OCI-LY7 (cell line): ENCODE measurements around the gene YPEL3. TPM values are rescaled to one million over a fixed set of nuclear protein-coding genes. Genes with fewer than 3 reads are reported as not detected.

Experiments
- BruUV-seq: library from RNA; stranded (reverse); fragments of 400-500 nt; replicated peaks from 2 replicates; lab custom pipeline; 2021; lab: Mats Ljungman, UMichigan
- CTCF ChIA-PET: fragments of 300-600 bp; sonication (Branson Sonifier 250); formaldehyde crosslinking; loops from one replicate; lab custom pipeline; 2022; ENCODE audit warnings: antibody characterized with exemption; ENCODE audit not compliant: unreplicated experiment; lab: Charles Lee
- POLR2A ChIA-PET: fragments of 300-600 bp; sonication (Branson Sonifier 250); formaldehyde crosslinking; loops from one replicate; lab custom pipeline; 2022; ENCODE audit warnings: antibody characterized with exemption; lab: Charles Lee
- DNase-seq: peaks from one replicate; pipeline ENCODE4 v3.0.0-alpha.2; 2015; ENCODE audit warnings: low spot score
- H2AFZ ChIP-seq: fragments of 200-600 bp; sonication (generic), shearing (Covaris generic); 2 replicates; pipeline ENCODE4 v1.6.1; 2014; ENCODE audit warnings: mild to moderate bottlenecking, antibody characterized with exemption, low read length, moderate library complexity
- H3K27ac ChIP-seq: fragments of 200-600 bp; sonication (generic); 2 replicates; pipeline ENCODE4 v1.5.1; 2014; ENCODE audit warnings: mixed run types, low read depth, mild to moderate bottlenecking, moderate library complexity, low read length, inconsistent platforms; ENCODE audit not compliant: poor library complexity, severe bottlenecking
- H3K36me3 ChIP-seq: fragments of 200-600 bp; sonication (generic); 2 replicates; pipeline ENCODE4 v1.6.1; 2014; ENCODE audit warnings: mild to moderate bottlenecking, antibody characterized with exemption, low read length, moderate library complexity, mixed read lengths; ENCODE audit not compliant: insufficient read depth
- H3K4me1 ChIP-seq: fragments of 200-600 bp; sonication (generic); 2 replicates; pipeline ENCODE4 v1.5.1; 2014; ENCODE audit warnings: mild to moderate bottlenecking, low read length; ENCODE audit not compliant: insufficient read depth, poor library complexity, severe bottlenecking
- H3K4me2 ChIP-seq: fragments of 200-600 bp; sonication (generic); 2 replicates; pipeline ENCODE4 v1.6.1; 2014; ENCODE audit warnings: mild to moderate bottlenecking, low read length
- H3K4me3 ChIP-seq: fragments of 200-600 bp; sonication (generic); 2 replicates; pipeline ENCODE4 v1.5.1; 2014; ENCODE audit warnings: mild to moderate bottlenecking, low read depth, low read length; ENCODE audit not compliant: poor library complexity, severe bottlenecking
- H3K79me2 ChIP-seq: fragments of 200-600 bp; sonication (generic); 2 replicates; pipeline ENCODE4 v1.6.1; 2016; ENCODE audit warnings: low read depth, mild to moderate bottlenecking, low read length, moderate library complexity, mixed read lengths; ENCODE audit not compliant: insufficient read depth
- H3K9me2 ChIP-seq: fragments of 200-600 bp; sonication (generic); 2 replicates; pipeline ENCODE4 v1.6.1; 2016; ENCODE audit warnings: mild to moderate bottlenecking, low read length, mixed read lengths; ENCODE audit not compliant: insufficient read depth
- H3K9me3 ChIP-seq: fragments of 200-600 bp; sonication (generic); 2 replicates; pipeline ENCODE4 v1.6.1; 2014; ENCODE audit warnings: mild to moderate bottlenecking, mixed run types, low read length, mixed read lengths
- H4K20me1 ChIP-seq: fragments of 200-600 bp; sonication (generic); 2 replicates; pipeline ENCODE4 v1.6.1; 2014; ENCODE audit warnings: mild to moderate bottlenecking, antibody characterized with exemption, low read length, moderate library complexity, mixed read lengths; ENCODE audit not compliant: insufficient read depth
- CTCF ChIP-seq: fragments of 200-600 bp; sonication (generic); conservative IDR thresholded peaks from 2 replicates; pipeline ENCODE4 v1.5.1; 2014; ENCODE audit warnings: mild to moderate bottlenecking, antibody characterized with exemption, low read length, moderate library complexity, mixed read lengths
- EZH2phosphoT487 ChIP-seq: fragments of 200-600 bp; sonication (generic); IDR thresholded peaks from 2 replicates; pipeline ENCODE4 v1.6.1; 2018; ENCODE audit warnings: low read depth, borderline replicate concordance, mild to moderate bottlenecking, mixed run types, antibody characterized with exemption, low read length, moderate library complexity, mixed read lengths
- intact Hi-C: fragments of 100-400 bp; cut with micrococcal nuclease; formaldehyde crosslinking; loops from one replicate; pipeline ENCODE4 v1.10.0; 2022; ENCODE audit not compliant: unreplicated experiment
- total RNA-seq, 2 experiments: library from RNA; depleted of rRNA in 1 of 2; stranded (reverse); fragments of >200 nt in 1 of 2; shearing (Covaris generic) in 1 of 2; gene quantifications; 2 replicates each; pipeline ENCODE4 v1.2.3, GENCODE V29; 2014 to 2022

YPEL3 gene
- total RNA-seq, 2 experiments from 2014 or later, result 17.5 to 34.5 TPM

GRCh38 chr16:30136971-30137605, 41.1 kb upstream of the YPEL3 start:
- no peak for TF ChIP-seq CTCF
- TF ChIP-seq EZH2phosphoT487, result no peak
- H3K9me2 ChIP-seq, result no peaks in the 10 kb centered on the region
- BruUV-seq, result no TSS peak
- H3K27ac ChIP-seq, result no peak overlapping the region
- H3K79me2 ChIP-seq, result no peaks in the 10 kb centered on the region
- no peak overlapping the region for H2AFZ ChIP-seq
- no peak overlapping the region for H3K4me3 ChIP-seq
- peaks cover 9% of the 10 kb centered on the region for H3K4me1 ChIP-seq
- POLR2A ChIA-PET, result interaction anchor here (1.1 kb wide), 1 partner anchor 46 kb away, joined by 3 read pairs; the partner anchor contains the start of gene CORO1A
- intact Hi-C loops, result no loop called here
- DNase-seq, result no peak
- CTCF ChIA-PET, result no interaction called here
- no peaks in the 10 kb centered on the region for H4K20me1 ChIP-seq
- no peaks in the 10 kb centered on the region for H3K9me3 ChIP-seq
- no peak overlapping the region for H3K4me2 ChIP-seq
- no peaks in the 10 kb centered on the region for H3K36me3 ChIP-seq

GRCh38 chr16:30132591-30132990, 36.6 kb upstream of the YPEL3 start:
- no peaks in the 10 kb centered on the region for H4K20me1 ChIP-seq
- H3K27ac ChIP-seq, result no peak overlapping the region
- DNase-seq, result no peak
- ChIA-PET POLR2A (no interaction called here), CTCF (no interaction called here)
- intact Hi-C loops, result no loop called here
- no peak overlapping the region for H3K4me3 ChIP-seq
- H3K4me2 ChIP-seq, result no peak overlapping the region
- no peaks in the 10 kb centered on the region for H3K79me2 ChIP-seq
- no peak overlapping the region for H2AFZ ChIP-seq
- TF ChIP-seq CTCF (no peak), EZH2phosphoT487 (no peak)
- H3K36me3 ChIP-seq, result no peaks in the 10 kb centered on the region
- no TSS peak for BruUV-seq
- no peaks in the 10 kb centered on the region for H3K9me3 ChIP-seq
- no peaks in the 10 kb centered on the region for H3K4me1 ChIP-seq
- H3K9me2 ChIP-seq, result no peaks in the 10 kb centered on the region

- Histone ChIP-seq H3K4me3 (no peak overlapping the region), H2AFZ (no peak overlapping the region), H4K20me1 (no peaks in the 10 kb centered on the region), H3K4me2 (no peak overlapping the region), H3K4me1 (no peaks in the 10 kb centered on the region), H3K9me2 (no peaks in the 10 kb centered on the region), H3K79me2 (no peaks in the 10 kb centered on the region), H3K27ac (no peak overlapping the region), H3K36me3 (no peaks in the 10 kb centered on the region), H3K9me3 (no peaks in the 10 kb centered on the region)
- intact Hi-C loops, result no loop called here
- CTCF ChIA-PET, result no interaction called here
- no TSS peak for BruUV-seq
- DNase-seq, result no peak
- TF ChIP-seq EZH2phosphoT487 (no peak), CTCF (no peak)
- POLR2A ChIA-PET, result interaction anchor here (0.6 kb wide), 1 partner anchor 44 kb away, joined by 3 read pairs; no protein-coding TSS in a partner anchor
These were observed 36.0 kb upstream of the YPEL3 start for GRCh38 chr16:30131869-30132475.
